Stimulated activated naive CD8-positive, alpha-beta T cell treated with anti-CD3 and anti-CD28 coated beads, Interleukin-15, amount 100 ng/mL, for 72 hours (primary cell): ENCODE measurements around the gene ERGIC1.

ENCODE experiments used
- ATAC-seq: fragments of 150-1000 bp; cut with Tn5 transposase; 2 replicates; pipeline ENCODE4 v1.10.0; 2021; ENCODE audit warnings: mild to moderate bottlenecking, moderate library complexity
- DNase-seq, 2 donors: peaks; one replicate each; pipeline ENCODE4 v3.0.0; 2021 to 2022
- H3K27ac Mint-ChIP-seq, 2 donors: one replicate each; pipeline ENCODE4 v1.8.0; 2022; ENCODE audit warnings: mild to moderate bottlenecking in 2 of 2, mixed read lengths in 2 of 2, moderate library complexity in 2 of 2
- H3K27me3 Mint-ChIP-seq: one replicate; pipeline ENCODE4 v1.8.0; 2022; ENCODE audit warnings: mixed read lengths
- H3K4me1 Mint-ChIP-seq: one replicate; pipeline ENCODE4 v1.8.0; 2022; ENCODE audit warnings: mild to moderate bottlenecking, mixed read lengths
- H3K4me3 Mint-ChIP-seq, 2 donors: one replicate each; pipeline ENCODE4 v1.8.0; 2022; ENCODE audit warnings: mild to moderate bottlenecking in 2 of 2, mixed read lengths in 2 of 2, moderate library complexity in 1 of 2
- H3K9me3 Mint-ChIP-seq, 2 donors: one replicate each; pipeline ENCODE4 v1.8.0; 2022; ENCODE audit warnings: mixed read lengths in 2 of 2

Gene ERGIC1

GRCh38 chr5:172950176-172950965 lies 116.3 kb downstream of the ERGIC1 start:
- no peak for DNase-seq
- Mint-ChIP-seq H3K27ac (no peak overlapping the region), H3K9me3 (no peaks in the 10 kb centered on the region), H3K4me3 (no peak overlapping the region), H3K27me3 (no peaks in the 10 kb centered on the region), H3K4me1 (peaks cover 5% of the 10 kb centered on the region)
- ATAC-seq, result no peak

- no peak overlapping the region for H3K27ac Mint-ChIP-seq
These were observed 117.5 kb downstream of the ERGIC1 start for GRCh38 chr5:172951371-172952033.

DNA sequence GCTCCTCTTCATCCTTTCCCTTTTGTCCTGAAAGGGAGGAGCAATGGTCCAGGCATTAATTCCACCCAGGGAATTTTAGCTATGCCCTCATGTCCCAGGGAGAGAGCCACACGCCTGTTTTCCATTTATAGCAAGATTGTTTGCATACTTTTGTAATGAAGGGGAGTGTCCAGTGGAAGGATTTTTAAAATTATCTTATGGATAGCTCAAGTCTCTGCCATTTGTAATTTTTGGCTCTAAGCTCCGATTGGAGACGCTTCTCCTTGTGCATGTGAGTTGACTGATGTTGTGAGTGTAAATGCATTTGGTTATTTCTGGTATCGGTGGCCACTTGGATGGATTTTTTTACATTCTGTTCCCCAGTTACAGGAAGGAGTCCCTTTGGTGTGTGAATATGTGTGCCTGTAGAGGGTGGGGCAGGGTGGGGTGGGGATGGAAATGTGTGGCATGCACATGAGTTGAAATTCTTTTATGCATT lies 118.0 kb downstream of the ERGIC1 start:
- H3K9me3 Mint-ChIP-seq, result no peaks in the 10 kb centered on the region
- no peak overlapping the region for H3K4me3 Mint-ChIP-seq
- H3K27ac Mint-ChIP-seq, result no peak overlapping the region
- DNase-seq (no peak), ATAC-seq (no peak)
- no peaks in the 10 kb centered on the region for H3K27me3 Mint-ChIP-seq
- H3K4me1 Mint-ChIP-seq, result peaks cover 5% of the 10 kb centered on the region

More at GRCh38 chr5:172951371-172952033, 117.5 kb downstream of the ERGIC1 start:
- H3K9me3 Mint-ChIP-seq, result no peaks in the 10 kb centered on the region
- no peak for DNase-seq
- H3K4me3 Mint-ChIP-seq, result no peak overlapping the region
- peaks cover 5% of the 10 kb centered on the region for H3K4me1 Mint-ChIP-seq
- no peaks in the 10 kb centered on the region for H3K27me3 Mint-ChIP-seq
- no peak for ATAC-seq

DNA sequence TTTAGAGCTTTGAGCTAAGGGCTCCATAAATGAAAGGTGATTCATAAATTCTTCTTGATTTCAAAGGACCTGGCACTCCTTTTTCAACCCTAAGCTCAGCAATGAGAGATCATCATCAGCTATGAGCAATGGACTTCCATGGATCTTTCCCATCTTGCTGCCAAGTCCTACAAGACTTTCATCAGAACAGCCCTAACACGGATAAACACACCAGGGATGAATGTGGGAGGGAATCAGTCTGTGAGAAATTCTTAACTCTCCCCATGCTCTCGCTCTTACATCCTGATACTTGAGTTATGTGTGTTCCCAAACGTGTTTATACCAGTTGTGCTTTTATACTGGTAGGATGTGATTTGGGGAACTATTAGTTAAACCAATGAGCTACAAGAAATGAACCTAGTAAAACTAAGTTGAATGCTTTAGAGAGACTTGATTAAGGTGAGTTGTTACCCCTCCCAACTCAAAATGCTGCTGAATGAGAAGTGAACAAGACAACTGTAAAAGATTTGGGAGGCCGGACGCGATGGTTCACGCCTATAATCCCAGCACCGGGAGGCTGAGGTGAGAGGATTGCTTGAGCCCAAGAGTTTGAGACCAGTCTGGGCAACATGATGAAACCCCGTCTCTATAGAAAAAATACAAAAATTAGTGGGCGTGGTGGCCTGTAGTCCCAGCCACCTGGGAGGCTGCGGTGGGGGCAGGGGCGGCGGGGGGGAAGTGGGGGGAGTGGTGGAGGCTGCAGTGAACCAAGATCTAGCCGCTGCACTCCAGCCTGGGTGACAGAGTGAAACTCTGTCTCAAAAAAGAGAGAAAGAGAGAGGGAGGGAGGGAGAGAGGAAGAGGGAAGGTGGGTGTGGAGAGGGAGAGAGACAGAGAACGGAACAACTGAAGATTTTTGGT lies 120.0 kb downstream of the ERGIC1 start:
- H3K4me3 Mint-ChIP-seq, result no peak overlapping the region
- peaks cover 11% of the 10 kb centered on the region for H3K4me1 Mint-ChIP-seq
- no peaks in the 10 kb centered on the region for H3K27me3 Mint-ChIP-seq
- no peak overlapping the region for H3K27ac Mint-ChIP-seq
- no peaks in the 10 kb centered on the region for H3K9me3 Mint-ChIP-seq
- DNase-seq, result no peak
- ATAC-seq, result no peak

DNA sequence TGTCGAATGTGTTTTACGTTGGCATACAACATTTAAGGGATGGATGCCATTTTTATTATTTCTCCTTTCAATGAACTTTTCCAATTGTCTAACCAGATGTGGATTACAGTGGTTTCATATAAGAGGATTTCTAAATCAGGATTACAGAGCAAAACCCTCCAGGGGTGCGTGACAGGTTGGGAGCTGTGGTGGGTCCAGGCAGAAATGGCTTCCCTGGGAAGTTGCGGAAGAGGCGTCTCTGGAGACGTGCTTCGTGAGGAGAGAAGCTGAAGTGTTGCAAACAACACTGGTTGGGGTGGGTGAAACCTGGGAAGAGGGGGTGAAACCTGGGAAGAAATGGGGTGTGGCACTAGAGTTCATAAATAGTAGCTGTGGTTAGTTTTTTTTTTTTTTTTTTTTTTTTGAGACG lies 120.7 kb downstream of the ERGIC1 start:
- H3K27me3 Mint-ChIP-seq, result no peaks in the 10 kb centered on the region
- H3K27ac Mint-ChIP-seq, result peak overlapping the region in 1 of 2 donors; percentile 6
- H3K4me1 Mint-ChIP-seq, result peaks cover 14% of the 10 kb centered on the region
- no peak for ATAC-seq
- no peaks in the 10 kb centered on the region for H3K9me3 Mint-ChIP-seq
- no peak overlapping the region for H3K4me3 Mint-ChIP-seq
- DNase-seq, result no peak

- no peak for ATAC-seq
These were observed 122.2 kb downstream of the ERGIC1 start for GRCh38 chr5:172956228-172956627.

GRCh38 chr5:172956936-172957335 lies 122.9 kb downstream of the ERGIC1 start:
- ATAC-seq, result no peak
- no peak for DNase-seq
- Mint-ChIP-seq H3K27me3 (no peaks in the 10 kb centered on the region), H3K9me3 (no peaks in the 10 kb centered on the region), H3K27ac (peak overlapping the region in 1 of 2 donors; percentile 22), H3K4me1 (peaks cover 34% of the 10 kb centered on the region), H3K4me3 (no peak overlapping the region)

More at GRCh38 chr5:172956228-172956627, 122.2 kb downstream of the ERGIC1 start:
- H3K9me3 Mint-ChIP-seq, result no peaks in the 10 kb centered on the region
- no peak for DNase-seq
- no peaks in the 10 kb centered on the region for H3K27me3 Mint-ChIP-seq
- H3K4me1 Mint-ChIP-seq, result peaks cover 29% of the 10 kb centered on the region
- no peak overlapping the region for H3K4me3 Mint-ChIP-seq
- H3K27ac Mint-ChIP-seq, result no peak overlapping the region

GRCh38 chr5:172957458-172957857 lies 123.4 kb downstream of the ERGIC1 start:
- H3K9me3 Mint-ChIP-seq, result no peaks in the 10 kb centered on the region
- H3K27ac Mint-ChIP-seq, result no peak overlapping the region
- H3K4me1 Mint-ChIP-seq, result peaks cover 34% of the 10 kb centered on the region
- ATAC-seq (no peak), DNase-seq (no peak)
- H3K27me3 Mint-ChIP-seq, result no peaks in the 10 kb centered on the region
- peak overlapping the region; percentile 1 to 6 for H3K4me3 Mint-ChIP-seq

GRCh38 chr5:172958331-172959046 lies 124.4 kb downstream of the ERGIC1 start:
- peak; percentile 67 to 72 for DNase-seq
- no peaks in the 10 kb centered on the region for H3K9me3 Mint-ChIP-seq
- H3K4me1 Mint-ChIP-seq, result peaks cover 34% of the 10 kb centered on the region
- H3K27ac Mint-ChIP-seq, result peak overlapping the region; percentile 99
- H3K27me3 Mint-ChIP-seq, result no peaks in the 10 kb centered on the region
- peak; percentile 80 for ATAC-seq
- H3K4me3 Mint-ChIP-seq, result peak overlapping the region; percentile 95 to 96

DNA sequence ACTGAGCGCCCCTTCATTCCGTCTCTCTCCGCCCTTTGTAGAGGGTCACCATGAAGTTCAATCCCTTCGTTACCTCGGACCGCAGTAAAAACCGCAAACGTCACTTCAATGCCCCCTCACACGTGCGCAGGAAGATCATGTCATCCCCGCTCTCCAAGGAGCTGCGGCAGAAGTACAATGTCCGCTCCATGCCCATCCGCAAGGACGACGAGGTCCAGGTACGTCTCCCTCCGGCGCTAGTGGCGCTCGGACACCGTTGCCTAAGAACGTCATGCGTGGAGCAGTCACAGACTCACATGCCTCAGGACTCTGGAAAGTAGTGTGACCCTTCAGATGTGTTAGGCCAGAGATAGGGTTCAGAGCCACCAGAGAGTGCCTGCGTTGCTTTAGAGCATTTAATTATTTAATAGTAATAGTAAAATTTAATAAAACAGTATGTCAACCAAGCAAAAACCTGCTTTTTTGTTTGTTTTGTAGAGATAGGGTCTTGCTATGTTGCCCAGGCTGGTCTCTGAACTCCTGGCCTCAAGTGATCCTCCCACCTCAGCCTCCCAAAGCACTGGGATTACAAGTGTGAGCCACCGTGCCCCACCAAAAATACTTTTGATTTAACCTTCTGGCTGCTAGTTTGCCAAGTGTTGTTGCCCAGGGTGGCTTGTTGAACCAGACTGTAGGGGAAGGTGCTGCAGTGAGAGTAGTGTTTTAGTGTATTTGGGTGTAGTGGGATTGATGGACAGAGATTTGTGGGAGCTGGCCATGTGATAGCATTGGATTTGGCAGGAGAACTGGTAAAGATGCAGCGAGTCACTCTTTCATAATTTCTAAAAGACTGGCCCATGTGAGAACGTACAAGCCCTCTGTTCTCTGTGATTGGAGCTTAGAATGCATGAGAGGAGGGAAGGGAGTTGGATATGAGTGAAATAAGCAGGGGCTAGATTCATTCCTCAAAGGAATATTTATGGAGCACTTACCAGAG lies 126.1 kb downstream of the ERGIC1 start:
- DNase-seq (peak in 1 of 2 donors; percentile 24), ATAC-seq (peak; percentile 0)
- peaks cover 29% of the 10 kb centered on the region for H3K4me1 Mint-ChIP-seq
- H3K4me3 Mint-ChIP-seq, result peak overlapping the region; percentile 95 to 96
- peak overlapping the region; percentile 99 for H3K27ac Mint-ChIP-seq
- H3K27me3 Mint-ChIP-seq, result no peaks in the 10 kb centered on the region
- H3K9me3 Mint-ChIP-seq, result no peaks in the 10 kb centered on the region

- ATAC-seq (no peak), DNase-seq (no peak)
- no peak overlapping the region for H3K27ac Mint-ChIP-seq
- no peaks in the 10 kb centered on the region for H3K4me1 Mint-ChIP-seq
- no peaks in the 10 kb centered on the region for H3K27me3 Mint-ChIP-seq
- no peak overlapping the region for H3K4me3 Mint-ChIP-seq
- H3K9me3 Mint-ChIP-seq, result no peaks in the 10 kb centered on the region
These were observed 135.9 kb downstream of the ERGIC1 start for GRCh38 chr5:172969921-172970320.

- no peaks in the 10 kb centered on the region for H3K4me1 Mint-ChIP-seq
- H3K4me3 Mint-ChIP-seq, result no peak overlapping the region
- no peaks in the 10 kb centered on the region for H3K9me3 Mint-ChIP-seq
- H3K27ac Mint-ChIP-seq, result no peak overlapping the region
- ATAC-seq (no peak), DNase-seq (no peak)
- H3K27me3 Mint-ChIP-seq, result no peaks in the 10 kb centered on the region
These were observed 137.4 kb downstream of the ERGIC1 start for GRCh38 chr5:172971482-172971881.

- Mint-ChIP-seq H3K27me3 (no peaks in the 10 kb centered on the region), H3K9me3 (no peaks in the 10 kb centered on the region), H3K27ac (no peak overlapping the region), H3K4me3 (no peak overlapping the region), H3K4me1 (no peaks in the 10 kb centered on the region)
- no peak for ATAC-seq
- DNase-seq, result no peak
These were observed 138.5 kb downstream of the ERGIC1 start for GRCh38 chr5:172972552-172972951.
